ENCODE results near the gene AMBP. TPM values are rescaled to one million over a fixed set of nuclear protein-coding genes. Genes with fewer than 3 reads are reported as not detected.

Gene AMBP
- total and polyA plus RNA-seq, 2 of the 13 experiments (the other 11 are each of a cell fraction or from before 2014, with no cell fraction given) = 1,510 to 2,580 TPM

DNA sequence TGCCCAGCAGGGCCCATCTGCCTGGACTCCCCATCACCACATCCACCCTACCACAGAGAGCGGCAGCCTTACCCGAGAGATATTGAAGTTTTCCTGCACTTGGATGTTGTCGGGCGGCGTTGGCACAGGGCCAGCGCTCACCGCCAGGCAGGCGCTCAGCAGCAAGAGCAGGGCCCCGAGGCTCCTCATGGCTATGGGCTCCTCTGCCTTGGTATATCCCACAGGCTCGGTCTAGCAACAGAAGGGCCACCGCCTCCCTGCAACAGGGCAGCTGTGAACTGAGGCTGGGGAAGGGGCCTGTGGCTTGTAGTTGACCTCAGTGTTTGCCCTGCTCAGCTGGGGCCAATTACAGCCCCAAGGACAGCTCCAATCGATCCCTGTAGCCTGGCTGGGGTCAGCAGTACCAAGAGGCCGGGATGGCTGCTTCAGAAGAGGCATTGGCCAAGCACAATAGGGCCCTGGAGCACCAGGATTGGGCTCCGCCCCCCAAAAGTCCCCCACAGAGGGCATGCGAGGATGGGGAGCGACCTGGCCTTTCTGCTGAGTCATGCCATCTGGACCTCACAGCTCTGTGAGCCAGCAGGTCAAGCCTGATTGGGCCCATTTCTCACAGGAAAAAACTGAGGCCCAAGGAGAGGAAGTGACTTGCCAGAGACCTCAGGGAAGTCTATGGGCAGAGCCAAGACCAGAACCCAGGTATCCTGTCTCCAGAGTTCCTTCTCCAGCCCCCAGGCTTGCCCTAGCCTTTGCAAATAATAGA lies at the start of gene AMBP (continued):
- TF ChIP-seq CBX5 (CRISPR knock-in tag; IDR thresholded peaks at IDR 0.05; ENCODE audit: borderline replicate concordance) (peak; percentile 89), ZNF335 (CRISPR knock-in tag; IDR thresholded peaks at IDR 0.05) (peak; percentile 88), NFE2L2 (IDR thresholded peaks at IDR 0.05; ENCODE audit: low read length) (peak; percentile 100), YY1 (IDR thresholded peaks at IDR 0.05; ENCODE audit: insufficient read depth, insufficient replicate concordance, low read depth, low read length) (peak; percentile 83), ZNF547 (CRISPR knock-in tag; IDR thresholded peaks at IDR 0.05) (peak; percentile 55; the same call in 1 of the 2 replicates), ZNF30 (CRISPR knock-in tag; IDR thresholded peaks at IDR 0.05) (no peak), RFX5 (IDR thresholded peaks at IDR 0.05; ENCODE audit: low read depth, low read length) (no peak), MBNL3 (CRISPR knock-in tag; conservative IDR thresholded peaks at IDR 0.05) (no peak), HNRNPH1 (optimal IDR thresholded peaks at IDR 0.05; ENCODE audit: low read depth, low read length) (no peak), ZNF564 (CRISPR knock-in tag; IDR thresholded peaks at IDR 0.05) (peak; percentile 89; the same call in 1 of the 2 replicates), ZNF598 (CRISPR knock-in tag; IDR thresholded peaks at IDR 0.05; ENCODE audit: borderline replicate concordance) (peak; percentile 76; the same call in 1 of the 2 replicates), USF2 (IDR thresholded peaks at IDR 0.05; ENCODE audit: low read depth, low read length) (no peak), USF2 (CRISPR knock-in tag; IDR thresholded peaks at IDR 0.05; ENCODE audit: borderline replicate concordance) (no peak; the same call in 1 of the 2 replicates), ZNF713 (CRISPR knock-in tag; IDR thresholded peaks at IDR 0.05) (peak; percentile 94; the same call in 1 of the 2 replicates), ZNF614 (CRISPR knock-in tag; IDR thresholded peaks at IDR 0.05; ENCODE audit: borderline replicate concordance) (peak; percentile 95), PLRG1 (conservative IDR thresholded peaks at IDR 0.05) (no peak), ATF7-NPFF (CRISPR knock-in tag; IDR thresholded peaks at IDR 0.05; ENCODE audit: low read depth) (peak; percentile 75), RELA (CRISPR knock-in tag; IDR thresholded peaks at IDR 0.05) (peak; percentile 94), PITX1 (CRISPR knock-in tag; IDR thresholded peaks at IDR 0.05) (peak; percentile 89), PAX8 (CRISPR knock-in tag; IDR thresholded peaks at IDR 0.05; ENCODE audit: borderline replicate concordance) (no peak), HES4 (CRISPR knock-in tag; IDR thresholded peaks at IDR 0.05; ENCODE audit: borderline replicate concordance) (peak; percentile 90), TARDBP (CRISPR knock-in tag; IDR thresholded peaks at IDR 0.05) (peak; percentile 99), ZFP1 (CRISPR knock-in tag; IDR thresholded peaks at IDR 0.05) (peak; percentile 65; the same call in 1 of the 2 replicates), MATR3 (CRISPR knock-in tag; IDR thresholded peaks at IDR 0.05) (no peak)
- TF ChIP-seq, protein P1, sequence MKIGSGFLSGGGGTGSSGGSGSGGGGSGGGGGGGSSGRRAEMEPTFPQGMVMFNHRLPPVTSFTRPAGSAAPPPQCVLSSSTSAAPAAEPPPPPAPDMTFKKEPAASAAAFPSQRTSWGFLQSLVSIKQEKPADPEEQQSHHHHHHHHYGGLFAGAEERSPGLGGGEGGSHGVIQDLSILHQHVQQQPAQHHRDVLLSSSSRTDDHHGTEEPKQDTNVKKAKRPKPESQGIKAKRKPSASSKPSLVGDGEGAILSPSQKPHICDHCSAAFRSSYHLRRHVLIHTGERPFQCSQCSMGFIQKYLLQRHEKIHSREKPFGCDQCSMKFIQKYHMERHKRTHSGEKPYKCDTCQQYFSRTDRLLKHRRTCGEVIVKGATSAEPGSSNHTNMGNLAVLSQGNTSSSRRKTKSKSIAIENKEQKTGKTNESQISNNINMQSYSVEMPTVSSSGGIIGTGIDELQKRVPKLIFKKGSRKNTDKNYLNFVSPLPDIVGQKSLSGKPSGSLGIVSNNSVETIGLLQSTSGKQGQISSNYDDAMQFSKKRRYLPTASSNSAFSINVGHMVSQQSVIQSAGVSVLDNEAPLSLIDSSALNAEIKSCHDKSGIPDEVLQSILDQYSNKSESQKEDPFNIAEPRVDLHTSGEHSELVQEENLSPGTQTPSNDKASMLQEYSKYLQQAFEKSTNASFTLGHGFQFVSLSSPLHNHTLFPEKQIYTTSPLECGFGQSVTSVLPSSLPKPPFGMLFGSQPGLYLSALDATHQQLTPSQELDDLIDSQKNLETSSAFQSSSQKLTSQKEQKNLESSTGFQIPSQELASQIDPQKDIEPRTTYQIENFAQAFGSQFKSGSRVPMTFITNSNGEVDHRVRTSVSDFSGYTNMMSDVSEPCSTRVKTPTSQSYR (CRISPR knock-in tag; IDR thresholded peaks at IDR 0.05; ENCODE audit: borderline replicate concordance) = peak; percentile 75; the same call in 1 of the 2 replicates
- TF ChIP-seq, protein P2, sequence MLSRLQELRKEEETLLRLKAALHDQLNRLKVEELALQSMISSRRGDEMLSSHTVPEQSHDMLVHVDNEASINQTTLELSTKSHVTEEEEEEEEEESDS (CRISPR knock-in tag; IDR thresholded peaks at IDR 0.05; ENCODE audit: borderline replicate concordance) = 0 out of 2 replicates have a peak, but pooled peaks have one; percentile 44
